GM08714 (cell line): Measurements from ENCODE around the gene A2ML1.
"Not testable (repeated sequence)": the region's sequence is repeated elsewhere in the genome, so short reads cannot be mapped to it uniquely, and the experiment has no call there.

ENCODE experiments used
- H3K4me3 ChIP-seq: fragments of 200-500 bp; sonication (Bioruptor generic); 2 replicates; pipeline ENCODE4 v1.5.1; 2014; ENCODE audit warnings: mild to moderate bottlenecking, low read length, inconsistent platforms
- ZNF274 ChIP-seq: IDR thresholded peaks from 2 replicates; pipeline ENCODE4 v1.6.1; 2012; ENCODE audit warnings: mild to moderate bottlenecking, low read depth, low read length

The A2ML1 gene

GRCh38 chr12:8867009-8867408, 44.6 kb downstream of the A2ML1 start:
- no peak for TF ChIP-seq ZNF274
- H3K4me3 ChIP-seq = no peak overlapping the region

GRCh38 chr12:8867786-8868185, 45.4 kb downstream of the A2ML1 start:
- H3K4me3 ChIP-seq = no peak overlapping the region
- TF ChIP-seq ZNF274 = no peak

GRCh38 chr12:8870586-8870985, 48.2 kb downstream of the A2ML1 start:
- TF ChIP-seq ZNF274 = no peak
- H3K4me3 ChIP-seq = no peak overlapping the region

- no peak for TF ChIP-seq ZNF274
Observed at GRCh38 chr12:8871068-8871467, 48.6 kb downstream of the A2ML1 start.

DNA sequence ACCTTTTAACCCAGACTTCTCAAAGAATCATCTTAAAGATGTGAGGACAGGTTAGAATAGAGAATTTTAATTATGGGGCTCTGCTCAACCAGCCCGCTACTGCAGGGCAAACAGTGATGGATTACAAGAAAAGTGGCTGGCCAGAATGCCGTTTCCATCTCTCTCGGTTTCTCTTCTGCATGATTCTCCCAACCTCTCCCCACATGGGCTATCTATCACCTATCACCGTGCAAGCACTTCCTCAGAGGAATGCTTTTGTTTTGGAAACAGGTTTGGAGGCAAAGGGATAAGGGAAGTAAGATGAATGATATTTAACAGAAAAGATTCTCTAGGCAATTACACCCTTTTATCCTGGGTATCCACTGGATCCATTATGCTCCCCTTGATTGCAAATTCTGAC, 54.5 kb downstream of the A2ML1 start:
- TF ChIP-seq ZNF274 = no peak
- no peak overlapping the region for H3K4me3 ChIP-seq

More at GRCh38 chr12:8871068-8871467, 48.6 kb downstream of the A2ML1 start:
- H3K4me3 ChIP-seq = no peak overlapping the region

- no peak overlapping the region for H3K4me3 ChIP-seq
- TF ChIP-seq ZNF274 = no peak
Observed at GRCh38 chr12:8886502-8887284, 64.3 kb downstream of the A2ML1 start.

- H3K4me3 ChIP-seq = no peak overlapping the region
- TF ChIP-seq ZNF274 = no peak
Observed at GRCh38 chr12:8887285-8887715, 64.9 kb downstream of the A2ML1 start.

GRCh38 chr12:8890313-8891085, 68.1 kb downstream of the A2ML1 start:
- peak overlapping the region; percentile 51 for H3K4me3 ChIP-seq
- TF ChIP-seq ZNF274 = no peak

DNA sequence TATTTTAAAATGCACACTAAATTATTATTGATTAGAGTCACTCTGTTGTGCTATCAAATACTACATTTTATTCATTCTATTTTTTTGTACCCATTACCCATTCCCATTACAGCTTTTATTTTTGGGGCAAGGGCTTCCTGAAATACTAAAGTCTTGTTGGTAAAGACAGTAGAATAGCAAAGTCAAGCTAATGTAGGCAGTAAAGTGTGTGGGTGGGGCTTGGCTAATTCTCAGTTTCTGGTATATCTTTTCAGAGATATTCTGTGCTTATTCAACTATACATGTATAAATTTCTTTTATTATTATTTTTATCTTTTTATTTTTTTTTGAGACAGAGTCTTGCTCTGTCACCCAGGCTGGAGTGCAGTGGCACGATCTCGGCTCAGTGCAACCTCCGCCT, 69.6 kb downstream of the A2ML1 start:
- no peak for TF ChIP-seq ZNF274
- no peak overlapping the region for H3K4me3 ChIP-seq

DNA sequence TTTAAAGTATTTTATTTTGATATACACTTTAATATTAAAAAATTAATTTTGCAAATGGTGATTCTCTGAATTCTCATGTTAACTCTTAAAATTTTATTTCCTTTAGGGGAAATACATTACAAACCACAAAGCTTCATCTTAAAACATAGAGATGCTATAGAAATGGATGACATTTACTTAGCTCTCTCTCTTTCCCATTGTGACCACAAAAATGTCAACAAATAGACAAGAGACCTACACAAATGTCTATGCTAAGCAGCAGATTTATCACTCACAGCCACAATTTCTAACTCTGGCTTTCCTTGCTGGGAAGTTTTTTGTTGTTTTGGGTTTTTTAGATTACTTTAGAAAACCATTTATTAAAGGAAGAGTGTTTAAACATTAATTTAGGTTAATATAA, 72.0 kb downstream of the A2ML1 start:
- no peak overlapping the region for H3K4me3 ChIP-seq
- no peak for TF ChIP-seq ZNF274

GRCh38 chr12:8894986-8895385, 72.6 kb downstream of the A2ML1 start:
- H3K4me3 ChIP-seq = no peak overlapping the region
- no peak for TF ChIP-seq ZNF274

GRCh38 chr12:8897081-8897480, 74.7 kb downstream of the A2ML1 start:
- no peak for TF ChIP-seq ZNF274
- H3K4me3 ChIP-seq = no peak overlapping the region

DNA sequence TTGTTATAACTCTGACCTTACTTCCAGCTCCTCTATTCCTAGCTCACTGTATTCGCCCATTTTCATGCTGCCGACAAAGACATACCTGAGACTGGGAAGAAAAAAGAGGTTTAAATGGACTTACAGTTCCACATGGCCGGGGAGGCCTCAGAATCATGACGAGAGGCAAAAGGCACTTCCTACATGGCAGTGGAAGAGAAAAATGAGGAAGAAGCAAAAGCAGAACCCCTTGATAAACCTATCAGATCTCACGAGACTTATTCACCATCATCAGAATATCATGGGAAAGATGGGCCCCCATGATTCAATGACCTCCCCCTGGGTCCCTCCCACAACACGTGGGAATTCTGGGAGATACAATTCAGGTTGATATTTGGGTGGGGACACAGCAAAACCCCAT, 77.4 kb downstream of the A2ML1 start:
- TF ChIP-seq ZNF274 = no peak
- H3K4me3 ChIP-seq = no peak overlapping the region

GRCh38 chr12:8902703-8903102, 80.3 kb downstream of the A2ML1 start:
- not testable (repeated sequence) for H3K4me3 ChIP-seq

DNA sequence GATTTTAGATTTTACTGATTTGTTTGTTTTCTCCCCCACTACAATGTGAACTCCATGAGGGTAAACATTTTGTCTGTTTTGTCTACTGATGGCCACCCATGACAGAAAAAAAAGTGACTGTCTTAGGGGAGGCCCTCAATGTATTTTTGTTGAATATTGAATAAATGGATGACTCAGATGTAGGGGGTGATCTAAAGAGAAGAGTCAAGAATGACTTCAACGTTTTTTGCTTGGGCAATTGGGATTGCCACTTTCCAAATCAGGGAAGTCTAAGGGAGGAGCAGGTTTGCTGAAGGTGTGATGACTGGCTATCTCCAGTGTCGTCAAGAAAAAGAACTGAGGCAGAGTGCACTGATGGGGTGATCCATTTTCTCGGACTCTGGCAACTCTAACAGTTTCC, 81.2 kb downstream of the A2ML1 start:
- H3K4me3 ChIP-seq = no peak overlapping the region

More for the DNA sequence above, 81.2 kb downstream of the A2ML1 start:
- no peak for TF ChIP-seq ZNF274
